GM20431 (cell line): ENCODE data around the gene CEP170B.
"Not testable (repeated sequence)": the region's sequence is repeated elsewhere in the genome, so short reads cannot be mapped to it uniquely, and the experiment has no call there.

ENCODE experiments used
- in situ Hi-C: fragments of 300-500 bp; cut with MseI, MboI; formaldehyde crosslinking; loops from one replicate; pipeline ENCODE4 v1.15.0; 2020; ENCODE audit warnings: low sequenced_read_pairs; ENCODE audit not compliant: unreplicated experiment

CEP170B gene

GRCh38 chr14:104843442-104844305 lies 21.4 kb upstream of the CEP170B start:
- in situ Hi-C loops = no loop called here

GRCh38 chr14:104844306-104845032 lies 20.6 kb upstream of the CEP170B start:
- in situ Hi-C loops = no loop called here

- in situ Hi-C loops = no loop called here
These were observed 19.9 kb upstream of the CEP170B start for GRCh38 chr14:104845033-104845666.

GRCh38 chr14:104845834-104846441 lies 19.1 kb upstream of the CEP170B start:
- in situ Hi-C loops = no loop called here

GRCh38 chr14:104852280-104852663 lies 12.8 kb upstream of the CEP170B start:
- in situ Hi-C loops = no loop called here

GRCh38 chr14:104855532-104856090 lies 9.5 kb upstream of the CEP170B start:
- in situ Hi-C loops = no loop called here

- in situ Hi-C loops = no loop called here
These were observed 8.8 kb upstream of the CEP170B start for GRCh38 chr14:104856157-104856868.

- in situ Hi-C loops = no loop called here
These were observed 7.9 kb upstream of the CEP170B start for GRCh38 chr14:104856869-104857860.

GRCh38 chr14:104857931-104858330 lies 7.1 kb upstream of the CEP170B start:
- in situ Hi-C loops = not testable (repeated sequence)

GRCh38 chr14:104858811-104859426 lies 6.1 kb upstream of the CEP170B start:
- in situ Hi-C loops = no loop called here

- in situ Hi-C loops = no loop called here
These were observed 5.2 kb upstream of the CEP170B start for GRCh38 chr14:104859900-104860299.

- in situ Hi-C loops = no loop called here
These were observed 4.7 kb upstream of the CEP170B start for GRCh38 chr14:104860414-104860813.

- in situ Hi-C loops = no loop called here
These were observed 1.8 kb upstream of the CEP170B start for GRCh38 chr14:104863131-104863862.

- in situ Hi-C loops = no loop called here
These were observed 1.2 kb upstream of the CEP170B start for GRCh38 chr14:104863923-104864266.

GRCh38 chr14:104864267-104865080 lies 594 bp upstream of the CEP170B start:
- in situ Hi-C loops = no loop called here

- in situ Hi-C loops = no loop called here
These were observed 768 bp downstream of the CEP170B start for GRCh38 chr14:104865631-104866441.
